SK-N-SH (cell line): ENCODE measurements around the gene RILPL1. TPM values are rescaled to one million over a fixed set of nuclear protein-coding genes. Genes with fewer than 3 reads are reported as not detected.

Experiments used
- CTCF ChIA-PET: fragments of 300-600, 350-600 bp; formaldehyde crosslinking; extraction: SDS; loops from one replicate; lab custom pipeline; 2021; lab: Yijun Ruan, JAX
- POLR2A ChIA-PET: fragments of 350-600 bp; sonication (Branson Sonifier 250); formaldehyde crosslinking; extraction: SDS; loops from one replicate; lab custom pipeline; 2020; ENCODE audit warnings: antibody characterized with exemption, inconsistent platforms; lab: Yijun Ruan, JAX
- DNase-seq: peaks from one replicate; pipeline ENCODE4 v3.0.0; 2012
- H2AFZ ChIP-seq: fragments of 200-600 bp; sonication (generic); 2 replicates; pipeline ENCODE4 v1.8.1; 2016; ENCODE audit warnings: antibody characterized with exemption, mild to moderate bottlenecking, low read depth
- H3F3A ChIP-seq: fragments of 200-600 bp; sonication (generic); replicated peaks from 2 replicates; pipeline ENCODE3; 2016; ENCODE audit warnings: antibody characterized with exemption, mild to moderate bottlenecking; ENCODE audit not compliant: insufficient read depth
- H3K27ac ChIP-seq, 2 experiments: fragments of 200-500 bp in 1 of 2; fragments of 200-600 bp in 1 of 2; sonication (Bioruptor generic) in 1 of 2; sonication (generic), shearing (Covaris generic) in 1 of 2; 2 replicates each; pipeline versions ENCODE4 v1.5.1 to v1.6.1; 2014 to 2016; ENCODE audit warnings: low read depth in 2 of 2, inconsistent platforms in 1 of 2, low read length in 1 of 2, mild to moderate bottlenecking in 1 of 2, mixed read lengths in 1 of 2
- H3K27me3 ChIP-seq: fragments of 200-600 bp; sonication (generic), shearing (Covaris generic); 2 replicates; pipeline ENCODE4 v1.6.1; 2016; ENCODE audit warnings: mixed run types; ENCODE audit not compliant: insufficient read depth
- H3K36me3 ChIP-seq, 2 experiments: fragments of 200-500 bp in 1 of 2; fragments of 200-600 bp in 1 of 2; sonication (Bioruptor generic) in 1 of 2; sonication (generic) in 1 of 2; replicated peaks in 1 of 2; 2 replicates each; pipeline versions ENCODE3 to v1.5.1; 2014 to 2016; ENCODE audit warnings: low read length in 1 of 2, mild to moderate bottlenecking in 1 of 2; ENCODE audit not compliant: insufficient read depth in 2 of 2, control insufficient read depth in 1 of 2
- H3K4me1 ChIP-seq, 2 experiments: fragments of 200-500 bp in 1 of 2; fragments of 200-600 bp in 1 of 2; sonication (Bioruptor generic) in 1 of 2; sonication (generic), shearing (Covaris generic) in 1 of 2; 2 replicates each; pipeline versions ENCODE4 v1.5.1 to v1.6.1; 2014 to 2016; ENCODE audit warnings: low read depth in 1 of 2, low read length in 1 of 2, mixed run types in 1 of 2; ENCODE audit not compliant: insufficient read depth in 2 of 2, control insufficient read depth in 1 of 2
- H3K4me2 ChIP-seq: fragments of 200-600 bp; sonication (generic), shearing (Covaris generic); 2 replicates; pipeline ENCODE4 v1.6.1; 2017; ENCODE audit warnings: mixed run types
- H3K4me3 ChIP-seq, 2 experiments: fragments of 200-500 bp in 1 of 2; fragments of 200-600 bp in 1 of 2; sonication (Bioruptor generic) in 1 of 2; sonication (generic), shearing (Covaris generic) in 1 of 2; 2 replicates each; pipeline versions ENCODE4 v1.5.1 to v1.8.1; 2014 to 2016; ENCODE audit warnings: low read depth in 2 of 2, inconsistent platforms in 1 of 2, low read length in 1 of 2, mild to moderate bottlenecking in 1 of 2, mixed read lengths in 1 of 2, moderate library complexity in 1 of 2
- H3K79me2 ChIP-seq: fragments of 200-600 bp; sonication (generic); 2 replicates; pipeline ENCODE4 v1.8.1; 2017; ENCODE audit warnings: mild to moderate bottlenecking; ENCODE audit not compliant: insufficient read depth
- H3K9ac ChIP-seq: fragments of 200-600 bp; sonication (generic); 2 replicates; pipeline ENCODE4 v1.6.1; 2017; ENCODE audit warnings: mixed run types
- H3K9me2 ChIP-seq: fragments of 200-600 bp; sonication (generic); 2 replicates; pipeline ENCODE4 v1.6.1; 2017; ENCODE audit warnings: mixed run types
- H3K9me3 ChIP-seq: fragments of 200-600 bp; sonication (generic); 2 replicates; pipeline ENCODE4 v1.6.1; 2017; ENCODE audit warnings: mixed run types, mild to moderate bottlenecking, moderate library complexity
- H4K20me1 ChIP-seq: fragments of 200-600 bp; sonication (generic); 2 replicates; pipeline ENCODE4 v1.6.1; 2017; ENCODE audit warnings: mild to moderate bottlenecking, mixed run types; ENCODE audit not compliant: insufficient read depth
- ELF1 ChIP-seq: IDR thresholded peaks from 2 replicates; pipeline ENCODE4 v1.4.0; 2012
- FOSL2 ChIP-seq: IDR thresholded peaks from 2 replicates; pipeline ENCODE4 v1.4.0; 2012; ENCODE audit warnings: low read depth, mild to moderate bottlenecking, moderate library complexity, borderline replicate concordance
- GABPA ChIP-seq: IDR thresholded peaks from 2 replicates; pipeline ENCODE4 v1.4.0; 2012; ENCODE audit warnings: low read depth, mild to moderate bottlenecking
- GATA2 ChIP-seq: sonication (generic); formaldehyde crosslinking; IDR thresholded peaks from 2 replicates; pipeline ENCODE4 v1.5.0; 2020; ENCODE audit warnings: mild to moderate bottlenecking, missing genetic modification reagents
- JUND ChIP-seq: IDR thresholded peaks from 2 replicates; pipeline ENCODE4 v1.4.0; 2012
- MEF2A ChIP-seq: IDR thresholded peaks from 2 replicates; pipeline ENCODE4 v1.4.0; 2012; ENCODE audit warnings: low read depth, borderline replicate concordance
- MXI1 ChIP-seq: IDR thresholded peaks from 2 replicates; pipeline ENCODE4 v1.6.1; 2012; ENCODE audit warnings: mild to moderate bottlenecking, low read depth, low read length, improper control_type of control experiment
- SIN3A ChIP-seq: IDR thresholded peaks from 2 replicates; pipeline ENCODE4 v1.6.1; 2012; ENCODE audit warnings: low read depth, mild to moderate bottlenecking, low read length, moderate library complexity, borderline replicate concordance
- TEAD4 ChIP-seq: IDR thresholded peaks from 2 replicates; pipeline ENCODE4 v1.4.0; 2012; ENCODE audit warnings: mild to moderate bottlenecking, borderline replicate concordance; ENCODE audit not compliant: insufficient read depth
- YY1 ChIP-seq: IDR thresholded peaks from 2 replicates; pipeline ENCODE4 v1.4.0; 2012; ENCODE audit warnings: low read depth, mild to moderate bottlenecking
- WGBS: methylation state at CpG from one replicate; pipeline ENCODE4 v1.1.6; 2017; ENCODE audit warnings: low lambda C conversion rate; 5-methylcytosine and 5-hydroxymethylcytosine counted together
- polyA plus RNA-seq, 3 experiments: library from polyadenylated mRNA; depleted of rRNA; stranded (reverse); fragments of >200 nt; gene quantifications; 2 replicates each; pipeline ENCODE4 v1.2.3, GENCODE V29; 2012
- TF ChIP-seq, protein P1 (sequence below): IDR thresholded peaks from 2 replicates; pipeline ENCODE4 v1.4.0; 2012; ENCODE audit warnings: low read depth, borderline replicate concordance
- TF ChIP-seq, protein P2 (sequence below): fragments of 150-350 bp; IDR thresholded peaks from 2 replicates; pipeline ENCODE4 v1.6.1; 2016; ENCODE audit warnings: mild to moderate bottlenecking, low read depth, low read length
- TF ChIP-seq, protein P3 (sequence below): IDR thresholded peaks from 2 replicates; pipeline ENCODE4 v1.6.1; 2012; ENCODE audit warnings: mild to moderate bottlenecking, low read depth, low read length, moderate library complexity

RILPL1 gene
- polyA plus RNA-seq, 1 of the 3 experiments (the other 2 are of a cell fraction) = 32.6 TPM

DNA sequence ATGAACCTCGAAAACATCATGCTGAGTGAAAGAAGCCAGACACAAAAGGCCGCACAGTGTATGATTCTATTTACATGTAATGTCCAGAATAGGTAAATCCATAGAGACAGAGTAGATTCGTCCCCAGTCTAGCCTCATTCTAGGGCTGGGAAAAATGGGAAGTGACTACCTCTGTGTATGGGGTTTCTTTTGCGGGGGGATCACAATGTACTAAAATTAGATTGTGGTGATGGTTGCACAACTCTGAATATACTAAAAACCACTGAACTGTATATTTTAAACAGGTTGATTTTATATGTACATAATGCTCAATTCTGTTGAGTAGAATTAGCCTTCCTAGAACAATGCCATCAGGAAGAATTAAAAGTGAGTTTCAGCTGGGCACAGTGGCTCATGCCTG lies 90.7 kb downstream of the RILPL1 start:
- Histone ChIP-seq H3K27ac (no peak overlapping the region), H3K27me3 (no peaks in the 10 kb centered on the region), H4K20me1 (no peaks in the 10 kb centered on the region), H3K4me3 (no peak overlapping the region), H3K9me2 (no peaks in the 10 kb centered on the region), H2AFZ (no peak overlapping the region), H3K9ac (no peak overlapping the region), H3F3A (no peaks in the 10 kb centered on the region), H3K36me3 (no peaks in the 10 kb centered on the region), H3K4me2 (no peak overlapping the region), H3K4me1 (peaks cover 0 to 2% of the 10 kb centered on the region in 2 experiments; a peak in 2 of 4 replicates), H3K79me2 (no peaks in the 10 kb centered on the region), H3K9me3 (no peaks in the 10 kb centered on the region)
- ChIA-PET POLR2A (no interaction called here), CTCF (no interaction called here)
- no peak for DNase-seq
- WGBS = 73% methylated on average over 4 of the region's 4 CpGs
- TF ChIP-seq FOSL2 (no peak), GABPA (no peak)

DNA sequence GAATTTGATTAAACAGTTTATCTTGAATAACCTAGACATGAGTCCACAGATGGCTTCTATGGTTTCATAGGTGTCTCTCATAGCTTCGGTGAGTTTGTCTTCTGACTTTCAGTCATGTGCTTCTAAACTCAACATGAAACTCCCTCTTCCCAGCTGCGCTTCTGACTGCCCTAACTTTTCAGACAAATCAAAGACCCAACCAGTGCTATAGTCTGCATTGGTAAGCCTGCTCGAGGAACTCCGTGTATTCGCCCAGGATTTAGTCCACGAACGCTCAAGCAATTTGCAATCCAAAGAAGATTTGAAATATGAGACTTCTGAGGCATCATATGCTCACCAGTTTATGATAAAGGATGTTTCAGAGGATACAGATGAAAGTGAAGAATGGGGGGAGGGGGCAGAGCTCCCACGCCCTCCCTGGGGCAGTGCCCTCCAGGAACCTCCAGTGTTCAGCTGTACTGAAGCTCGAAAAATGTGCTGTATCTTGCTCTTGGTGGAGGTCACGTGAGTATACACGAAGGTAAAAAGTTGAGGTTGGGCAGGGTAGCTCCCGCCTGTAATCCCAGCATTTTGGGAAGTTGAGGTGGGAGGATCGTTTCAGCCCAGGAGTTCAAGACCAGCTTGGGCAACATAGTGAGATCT lies 91.9 kb downstream of the RILPL1 start:
- H3K27me3 ChIP-seq = no peaks in the 10 kb centered on the region
- H3K4me1 ChIP-seq = peaks cover 0 to 4% of the 10 kb centered on the region in 2 experiments; a peak in 2 of 4 replicates
- TF ChIP-seq JUND (no peak), YY1 (no peak), SIN3A (no peak), MXI1 (no peak), ELF1 (no peak), GATA2 (CRISPR knock-in tag) (no peak), GABPA (no peak), MEF2A (no peak), TEAD4 (no peak)
- TF ChIP-seq, protein P1, sequence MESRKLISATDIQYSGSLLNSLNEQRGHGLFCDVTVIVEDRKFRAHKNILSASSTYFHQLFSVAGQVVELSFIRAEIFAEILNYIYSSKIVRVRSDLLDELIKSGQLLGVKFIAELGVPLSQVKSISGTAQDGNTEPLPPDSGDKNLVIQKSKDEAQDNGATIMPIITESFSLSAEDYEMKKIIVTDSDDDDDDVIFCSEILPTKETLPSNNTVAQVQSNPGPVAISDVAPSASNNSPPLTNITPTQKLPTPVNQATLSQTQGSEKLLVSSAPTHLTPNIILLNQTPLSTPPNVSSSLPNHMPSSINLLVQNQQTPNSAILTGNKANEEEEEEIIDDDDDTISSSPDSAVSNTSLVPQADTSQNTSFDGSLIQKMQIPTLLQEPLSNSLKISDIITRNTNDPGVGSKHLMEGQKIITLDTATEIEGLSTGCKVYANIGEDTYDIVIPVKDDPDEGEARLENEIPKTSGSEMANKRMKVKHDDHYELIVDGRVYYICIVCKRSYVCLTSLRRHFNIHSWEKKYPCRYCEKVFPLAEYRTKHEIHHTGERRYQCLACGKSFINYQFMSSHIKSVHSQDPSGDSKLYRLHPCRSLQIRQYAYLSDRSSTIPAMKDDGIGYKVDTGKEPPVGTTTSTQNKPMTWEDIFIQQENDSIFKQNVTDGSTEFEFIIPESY = no peak
- TF ChIP-seq, protein P2, sequence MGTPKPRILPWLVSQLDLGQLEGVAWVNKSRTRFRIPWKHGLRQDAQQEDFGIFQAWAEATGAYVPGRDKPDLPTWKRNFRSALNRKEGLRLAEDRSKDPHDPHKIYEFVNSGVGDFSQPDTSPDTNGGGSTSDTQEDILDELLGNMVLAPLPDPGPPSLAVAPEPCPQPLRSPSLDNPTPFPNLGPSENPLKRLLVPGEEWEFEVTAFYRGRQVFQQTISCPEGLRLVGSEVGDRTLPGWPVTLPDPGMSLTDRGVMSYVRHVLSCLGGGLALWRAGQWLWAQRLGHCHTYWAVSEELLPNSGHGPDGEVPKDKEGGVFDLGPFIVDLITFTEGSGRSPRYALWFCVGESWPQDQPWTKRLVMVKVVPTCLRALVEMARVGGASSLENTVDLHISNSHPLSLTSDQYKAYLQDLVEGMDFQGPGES = no peak
- TF ChIP-seq, protein P3, sequence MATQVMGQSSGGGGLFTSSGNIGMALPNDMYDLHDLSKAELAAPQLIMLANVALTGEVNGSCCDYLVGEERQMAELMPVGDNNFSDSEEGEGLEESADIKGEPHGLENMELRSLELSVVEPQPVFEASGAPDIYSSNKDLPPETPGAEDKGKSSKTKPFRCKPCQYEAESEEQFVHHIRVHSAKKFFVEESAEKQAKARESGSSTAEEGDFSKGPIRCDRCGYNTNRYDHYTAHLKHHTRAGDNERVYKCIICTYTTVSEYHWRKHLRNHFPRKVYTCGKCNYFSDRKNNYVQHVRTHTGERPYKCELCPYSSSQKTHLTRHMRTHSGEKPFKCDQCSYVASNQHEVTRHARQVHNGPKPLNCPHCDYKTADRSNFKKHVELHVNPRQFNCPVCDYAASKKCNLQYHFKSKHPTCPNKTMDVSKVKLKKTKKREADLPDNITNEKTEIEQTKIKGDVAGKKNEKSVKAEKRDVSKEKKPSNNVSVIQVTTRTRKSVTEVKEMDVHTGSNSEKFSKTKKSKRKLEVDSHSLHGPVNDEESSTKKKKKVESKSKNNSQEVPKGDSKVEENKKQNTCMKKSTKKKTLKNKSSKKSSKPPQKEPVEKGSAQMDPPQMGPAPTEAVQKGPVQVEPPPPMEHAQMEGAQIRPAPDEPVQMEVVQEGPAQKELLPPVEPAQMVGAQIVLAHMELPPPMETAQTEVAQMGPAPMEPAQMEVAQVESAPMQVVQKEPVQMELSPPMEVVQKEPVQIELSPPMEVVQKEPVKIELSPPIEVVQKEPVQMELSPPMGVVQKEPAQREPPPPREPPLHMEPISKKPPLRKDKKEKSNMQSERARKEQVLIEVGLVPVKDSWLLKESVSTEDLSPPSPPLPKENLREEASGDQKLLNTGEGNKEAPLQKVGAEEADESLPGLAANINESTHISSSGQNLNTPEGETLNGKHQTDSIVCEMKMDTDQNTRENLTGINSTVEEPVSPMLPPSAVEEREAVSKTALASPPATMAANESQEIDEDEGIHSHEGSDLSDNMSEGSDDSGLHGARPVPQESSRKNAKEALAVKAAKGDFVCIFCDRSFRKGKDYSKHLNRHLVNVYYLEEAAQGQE = no peak
- 93% methylated on average over 13 of the region's 13 CpGs for whole genome bisulfite sequencing
- no peaks in the 10 kb centered on the region for H3K36me3 ChIP-seq
- no peak overlapping the region for H3K9ac ChIP-seq
- no peak for DNase-seq
- H3K9me2 ChIP-seq = no peaks in the 10 kb centered on the region
- no peak overlapping the region for H2AFZ ChIP-seq
- ChIA-PET CTCF (no interaction called here), POLR2A (no interaction called here)
- H3K27ac ChIP-seq = no peak overlapping the region
- H3F3A ChIP-seq = no peaks in the 10 kb centered on the region
- no peaks in the 10 kb centered on the region for H3K79me2 ChIP-seq
- no peaks in the 10 kb centered on the region for H3K9me3 ChIP-seq
- no peak overlapping the region for H3K4me2 ChIP-seq
- H4K20me1 ChIP-seq = no peaks in the 10 kb centered on the region
- no peak overlapping the region for H3K4me3 ChIP-seq
